ENCODE results near the gene CCDC148.

DNA sequence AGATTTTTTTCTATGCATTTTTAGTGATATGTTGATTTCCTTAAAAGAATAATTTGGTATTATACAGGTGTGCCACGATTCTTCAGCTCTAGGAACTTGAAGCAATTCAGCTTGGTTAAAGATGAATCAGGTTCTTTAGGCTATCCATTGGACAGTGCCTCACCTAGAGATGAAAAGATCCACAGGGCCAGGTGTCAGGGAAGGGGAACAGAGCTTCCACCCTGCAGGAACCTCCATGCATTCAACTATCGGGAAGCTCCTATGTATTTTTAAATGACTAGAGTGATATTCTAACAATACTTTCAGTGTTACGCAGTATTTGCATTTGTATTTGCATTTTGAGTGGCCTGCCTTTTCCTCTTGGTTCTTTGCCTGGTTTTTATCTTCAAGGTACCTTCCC, 40.4 kb upstream of the CCDC148 start:
- no peak for TF ChIP-seq EZH2phosphoT487 (IDR thresholded peaks at IDR 0.05; ENCODE audit: insufficient read depth, low read depth)
- no peak for TF ChIP-seq EZH2 (IDR thresholded peaks at IDR 0.05; ENCODE audit: insufficient read depth, poor library complexity, severe bottlenecking)

All from GM23248 (cell line).